Panc1 (cell line): ENCODE results near the gene GRIN2C. TPM values are rescaled to one million over a fixed set of nuclear protein-coding genes. Genes with fewer than 3 reads are reported as not detected.

Experiments
- ATAC-seq: fragments of 200-7000 bp; cut with Tn5 transposase; 2 replicates; pipeline ENCODE4 v1.9.1; 2020; ENCODE audit warnings: mild to moderate bottlenecking, moderate library complexity
- BruUV-seq: library from RNA; stranded (reverse); fragments of 400-500 nt; replicated peaks from 2 replicates; lab custom pipeline; 2021; lab: Mats Ljungman, UMichigan
- CTCF ChIA-PET: fragments of 300-600 bp; sonication (Branson Sonifier 250); formaldehyde crosslinking; loops from one replicate; lab custom pipeline; 2022; ENCODE audit warnings: antibody characterized with exemption; lab: Charles Lee
- POLR2A ChIA-PET: fragments of 300-600 bp; sonication (Branson Sonifier 250); formaldehyde crosslinking; loops from one replicate; lab custom pipeline; 2022; ENCODE audit warnings: antibody characterized with exemption; lab: Charles Lee
- DNase-seq: peaks from one replicate; pipeline ENCODE4 v3.0.0-alpha.2; 2010; ENCODE audit warnings: low read depth, low spot score
- H3K27ac ChIP-seq: 2 replicates; pipeline ENCODE4 v1.5.1; 2011; ENCODE audit warnings: mild to moderate bottlenecking, low read length, inconsistent platforms
- H3K27me3 ChIP-seq: fragments of 200-500 bp; sonication (Bioruptor generic); 2 replicates; pipeline ENCODE4 v1.6.0; 2014; ENCODE audit warnings: low read length, inconsistent platforms; ENCODE audit not compliant: control insufficient read depth, insufficient read depth
- H3K36me3 ChIP-seq: fragments of 200-500 bp; sonication (Bioruptor generic); 2 replicates; pipeline ENCODE4 v1.5.1; 2014; ENCODE audit warnings: inconsistent platforms, mild to moderate bottlenecking, low read length, moderate library complexity; ENCODE audit not compliant: control insufficient read depth, insufficient read depth
- H3K4me1 ChIP-seq: 2 replicates; pipeline ENCODE4 v1.5.1; 2011; ENCODE audit warnings: inconsistent platforms, mild to moderate bottlenecking, low read length, moderate library complexity; ENCODE audit not compliant: control insufficient read depth, insufficient read depth
- H3K4me3 ChIP-seq, 2 experiments: 2 replicates each; pipeline ENCODE4 v1.5.1; 2011 to 2012; ENCODE audit warnings: low read depth in 2 of 2, low read length in 2 of 2, mild to moderate bottlenecking in 2 of 2, inconsistent platforms in 1 of 2, moderate library complexity in 1 of 2
- H3K9me3 ChIP-seq: fragments of 200-500 bp; sonication (Bioruptor generic); 2 replicates; pipeline ENCODE4 v1.5.1; 2014; ENCODE audit warnings: low read depth, mild to moderate bottlenecking, inconsistent platforms, low read length, moderate library complexity; ENCODE audit not compliant: control insufficient read depth, insufficient read depth
- POLR2AphosphoS5 ChIP-seq: IDR thresholded peaks from 2 replicates; pipeline ENCODE4 v1.6.1; 2012; ENCODE audit warnings: mild to moderate bottlenecking, low read depth, low read length, moderate library complexity
- SIN3A ChIP-seq: IDR thresholded peaks from 2 replicates; pipeline ENCODE4 v1.6.1; 2012; ENCODE audit warnings: low read depth, mild to moderate bottlenecking, low read length, moderate library complexity, borderline replicate concordance; ENCODE audit not compliant: insufficient read depth
- TCF7L2 ChIP-seq: IDR thresholded peaks from 2 replicates; pipeline ENCODE4 v1.6.1; 2011; ENCODE audit warnings: mild to moderate bottlenecking, low read depth, low read length, inconsistent platforms
- in situ Hi-C: cut with HindIII; loops from 2 replicates; pipeline ENCODE4 v1.10.0; 2016; ENCODE audit warnings: low sequenced_read_pairs, low pct_unique_long_range_greater_than_20kb
- intact Hi-C: fragments of 100-400 bp; cut with micrococcal nuclease; formaldehyde crosslinking; loops from one replicate; pipeline ENCODE4 v1.10.0; 2022; ENCODE audit not compliant: unreplicated experiment
- total RNA-seq: library from RNA; stranded (reverse); gene quantifications from one replicate; pipeline ENCODE4 v1.2.1, GENCODE V29; 2021; ENCODE audit not compliant: unreplicated experiment
- TF ChIP-seq, protein P1 (sequence below), 2 experiments: IDR thresholded peaks; 2 replicates each; pipeline ENCODE4 v1.6.1; 2011 to 2012; ENCODE audit warnings: low read depth in 2 of 2, control low read depth in 1 of 2, low read length in 1 of 2, mild to moderate bottlenecking in 1 of 2, moderate library complexity in 1 of 2; ENCODE audit not compliant: insufficient read depth in 1 of 2
- TF ChIP-seq, protein P2 (sequence below): fragments of 450-650 bp; IDR thresholded peaks from 2 replicates; pipeline ENCODE4 v1.5.1; 2017; ENCODE audit warnings: mild to moderate bottlenecking

Gene GRIN2C
- total RNA-seq, 1 experiment from 2014 or later = 0.10 TPM

- Histone ChIP-seq H3K36me3 (no peaks in the 10 kb centered on the region), H3K27ac (no peak overlapping the region), H3K4me3 (no peak overlapping the region), H3K4me1 (peaks cover 8% of the 10 kb centered on the region), H3K27me3 (no peaks in the 10 kb centered on the region), H3K9me3 (no peaks in the 10 kb centered on the region)
- BruUV-seq = no TSS peak
- no peak for DNase-seq
- no peak for ATAC-seq
- ChIA-PET POLR2A (interaction anchor here (0.5 kb wide), 1 partner anchor 1136 kb away, joined by 7 read pairs; no protein-coding TSS in a partner anchor), CTCF (interaction anchor here (0.5 kb wide), 1 partner anchor 15 kb away, joined by 5 read pairs; no protein-coding TSS in a partner anchor)
- TF ChIP-seq TCF7L2 (no peak), SIN3A (no peak), POLR2AphosphoS5 (no peak)
- TF ChIP-seq, protein P1, sequence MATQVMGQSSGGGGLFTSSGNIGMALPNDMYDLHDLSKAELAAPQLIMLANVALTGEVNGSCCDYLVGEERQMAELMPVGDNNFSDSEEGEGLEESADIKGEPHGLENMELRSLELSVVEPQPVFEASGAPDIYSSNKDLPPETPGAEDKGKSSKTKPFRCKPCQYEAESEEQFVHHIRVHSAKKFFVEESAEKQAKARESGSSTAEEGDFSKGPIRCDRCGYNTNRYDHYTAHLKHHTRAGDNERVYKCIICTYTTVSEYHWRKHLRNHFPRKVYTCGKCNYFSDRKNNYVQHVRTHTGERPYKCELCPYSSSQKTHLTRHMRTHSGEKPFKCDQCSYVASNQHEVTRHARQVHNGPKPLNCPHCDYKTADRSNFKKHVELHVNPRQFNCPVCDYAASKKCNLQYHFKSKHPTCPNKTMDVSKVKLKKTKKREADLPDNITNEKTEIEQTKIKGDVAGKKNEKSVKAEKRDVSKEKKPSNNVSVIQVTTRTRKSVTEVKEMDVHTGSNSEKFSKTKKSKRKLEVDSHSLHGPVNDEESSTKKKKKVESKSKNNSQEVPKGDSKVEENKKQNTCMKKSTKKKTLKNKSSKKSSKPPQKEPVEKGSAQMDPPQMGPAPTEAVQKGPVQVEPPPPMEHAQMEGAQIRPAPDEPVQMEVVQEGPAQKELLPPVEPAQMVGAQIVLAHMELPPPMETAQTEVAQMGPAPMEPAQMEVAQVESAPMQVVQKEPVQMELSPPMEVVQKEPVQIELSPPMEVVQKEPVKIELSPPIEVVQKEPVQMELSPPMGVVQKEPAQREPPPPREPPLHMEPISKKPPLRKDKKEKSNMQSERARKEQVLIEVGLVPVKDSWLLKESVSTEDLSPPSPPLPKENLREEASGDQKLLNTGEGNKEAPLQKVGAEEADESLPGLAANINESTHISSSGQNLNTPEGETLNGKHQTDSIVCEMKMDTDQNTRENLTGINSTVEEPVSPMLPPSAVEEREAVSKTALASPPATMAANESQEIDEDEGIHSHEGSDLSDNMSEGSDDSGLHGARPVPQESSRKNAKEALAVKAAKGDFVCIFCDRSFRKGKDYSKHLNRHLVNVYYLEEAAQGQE (IDR thresholded peaks at IDR 0.05; ENCODE audit: insufficient read depth in 1 of 2, low read depth in 2 of 2, low read length in 1 of 2) = no peak
- TF ChIP-seq, protein P2, sequence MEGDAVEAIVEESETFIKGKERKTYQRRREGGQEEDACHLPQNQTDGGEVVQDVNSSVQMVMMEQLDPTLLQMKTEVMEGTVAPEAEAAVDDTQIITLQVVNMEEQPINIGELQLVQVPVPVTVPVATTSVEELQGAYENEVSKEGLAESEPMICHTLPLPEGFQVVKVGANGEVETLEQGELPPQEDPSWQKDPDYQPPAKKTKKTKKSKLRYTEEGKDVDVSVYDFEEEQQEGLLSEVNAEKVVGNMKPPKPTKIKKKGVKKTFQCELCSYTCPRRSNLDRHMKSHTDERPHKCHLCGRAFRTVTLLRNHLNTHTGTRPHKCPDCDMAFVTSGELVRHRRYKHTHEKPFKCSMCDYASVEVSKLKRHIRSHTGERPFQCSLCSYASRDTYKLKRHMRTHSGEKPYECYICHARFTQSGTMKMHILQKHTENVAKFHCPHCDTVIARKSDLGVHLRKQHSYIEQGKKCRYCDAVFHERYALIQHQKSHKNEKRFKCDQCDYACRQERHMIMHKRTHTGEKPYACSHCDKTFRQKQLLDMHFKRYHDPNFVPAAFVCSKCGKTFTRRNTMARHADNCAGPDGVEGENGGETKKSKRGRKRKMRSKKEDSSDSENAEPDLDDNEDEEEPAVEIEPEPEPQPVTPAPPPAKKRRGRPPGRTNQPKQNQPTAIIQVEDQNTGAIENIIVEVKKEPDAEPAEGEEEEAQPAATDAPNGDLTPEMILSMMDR = no peak
- in situ Hi-C loops = no loop called here
- intact Hi-C loops = no loop called here
These were observed 22.8 kb downstream of the GRIN2C start for GRCh38 chr17:74836691-74837467.

- no peak for TF ChIP-seq TCF7L2
- TF ChIP-seq, protein P1 (IDR thresholded peaks at IDR 0.05; ENCODE audit: insufficient read depth in 1 of 2, low read depth in 2 of 2, low read length in 1 of 2) = no peak
- no peak for TF ChIP-seq SIN3A
- TF ChIP-seq, protein P2 = no peak
- no peak for TF ChIP-seq POLR2AphosphoS5
- ChIA-PET CTCF (no interaction called here), POLR2A (no interaction called here)
- in situ Hi-C loops = no loop called here
- intact Hi-C loops = no loop called here
- Histone ChIP-seq H3K4me3 (no peak overlapping the region), H3K27ac (no peak overlapping the region), H3K9me3 (no peaks in the 10 kb centered on the region), H3K4me1 (peaks cover 7% of the 10 kb centered on the region; the same call in 1 of the 2 replicates), H3K27me3 (no peaks in the 10 kb centered on the region), H3K36me3 (no peaks in the 10 kb centered on the region)
- ATAC-seq (no peak), DNase-seq (no peak)
- BruUV-seq = no TSS peak
These were observed 23.5 kb downstream of the GRIN2C start for GRCh38 chr17:74836191-74836590.
